SHP77 treated with DMSO at 0.1 percent for 48 hours (cell line): Measurements from ENCODE around the gene MATN1.
"Not testable (repeated sequence)": the region's sequence is repeated elsewhere in the genome, so short reads cannot be mapped to it uniquely, and the experiment has no call there.

Experiments used
- DNase-seq: peaks from one replicate; lab custom pipeline; 2025; lab: John Stamatoyannopoulos, UW

The MATN1 gene

DNA sequence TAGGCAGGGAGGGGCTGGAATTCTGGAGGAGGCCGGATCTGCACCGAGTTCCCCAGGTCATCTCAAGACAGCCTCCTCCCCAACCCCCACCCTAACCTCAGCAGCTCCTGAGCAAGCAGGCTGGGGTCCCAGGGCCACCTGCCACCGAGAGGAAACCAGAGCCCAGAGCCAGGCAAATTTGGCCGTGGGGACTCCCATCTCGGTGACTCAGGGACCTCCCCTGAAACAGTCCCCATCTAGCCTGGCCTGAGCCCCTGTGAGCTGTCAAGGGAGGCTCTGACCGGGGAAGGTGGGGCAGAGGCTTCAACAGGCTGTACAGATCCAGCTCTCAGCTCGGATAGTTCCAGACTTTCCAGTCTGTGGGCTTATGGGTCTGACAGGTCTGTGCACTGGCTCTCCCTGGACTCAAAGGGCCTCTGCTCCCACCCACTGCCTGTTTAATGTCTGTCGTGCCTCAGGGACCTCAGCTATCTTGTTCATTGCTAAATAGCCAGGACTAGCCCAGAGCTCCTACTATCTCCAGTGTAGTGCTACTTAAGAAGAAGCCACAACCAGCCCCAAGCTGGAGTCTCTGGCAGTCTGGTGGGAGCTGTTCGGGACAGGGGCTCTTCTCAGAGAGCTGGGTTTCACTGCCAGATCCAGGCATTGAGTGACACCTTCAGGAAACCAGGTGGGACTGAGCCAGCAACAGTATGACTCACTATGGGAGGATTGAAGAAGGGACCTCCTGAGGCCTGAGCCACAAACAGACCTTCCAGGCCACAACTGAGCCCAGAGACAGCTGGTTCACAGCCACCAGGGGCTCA lies 25.6 kb downstream of the MATN1 start:
- no peak for DNase-seq

DNA sequence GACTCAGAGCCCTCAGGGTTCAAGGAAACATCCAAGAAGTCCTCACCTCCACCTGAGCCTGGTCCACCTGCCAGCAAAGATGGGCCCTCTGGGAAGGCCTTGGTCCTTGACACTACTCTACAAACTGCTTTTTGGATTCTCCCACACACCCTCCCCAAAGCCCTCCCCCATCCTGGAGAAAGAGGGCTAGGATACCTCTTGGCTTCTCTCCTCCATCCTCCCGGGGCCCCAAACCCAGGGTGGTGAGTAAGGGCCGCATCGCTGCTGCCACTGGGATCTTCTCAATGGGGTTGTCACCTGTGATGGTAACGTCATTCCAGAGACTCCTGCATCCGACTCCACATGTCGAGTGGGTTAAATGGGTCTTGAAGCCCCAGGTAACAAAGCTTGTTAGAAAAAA lies 26.6 kb downstream of the MATN1 start:
- no peak for DNase-seq

DNA sequence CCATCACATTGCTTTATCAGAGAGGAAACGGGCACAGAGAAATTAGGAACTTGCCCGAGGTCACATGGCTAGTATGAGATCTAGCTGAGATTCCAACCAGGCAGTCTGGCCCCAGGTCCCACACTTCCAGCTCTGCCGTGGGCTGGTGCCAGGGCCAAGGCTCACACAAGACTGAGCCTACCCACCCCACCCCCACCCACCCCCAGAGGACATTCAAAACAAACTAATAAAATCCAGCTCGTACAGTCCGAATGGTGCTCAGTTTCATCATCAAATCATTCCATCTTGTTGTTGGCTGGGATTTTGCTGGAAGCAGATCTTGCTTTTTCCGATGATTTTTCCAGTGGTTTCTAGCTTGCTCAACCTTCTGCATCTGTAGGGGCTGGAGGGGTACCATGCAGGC lies 27.9 kb downstream of the MATN1 start:
- DNase-seq, result no peak

DNA sequence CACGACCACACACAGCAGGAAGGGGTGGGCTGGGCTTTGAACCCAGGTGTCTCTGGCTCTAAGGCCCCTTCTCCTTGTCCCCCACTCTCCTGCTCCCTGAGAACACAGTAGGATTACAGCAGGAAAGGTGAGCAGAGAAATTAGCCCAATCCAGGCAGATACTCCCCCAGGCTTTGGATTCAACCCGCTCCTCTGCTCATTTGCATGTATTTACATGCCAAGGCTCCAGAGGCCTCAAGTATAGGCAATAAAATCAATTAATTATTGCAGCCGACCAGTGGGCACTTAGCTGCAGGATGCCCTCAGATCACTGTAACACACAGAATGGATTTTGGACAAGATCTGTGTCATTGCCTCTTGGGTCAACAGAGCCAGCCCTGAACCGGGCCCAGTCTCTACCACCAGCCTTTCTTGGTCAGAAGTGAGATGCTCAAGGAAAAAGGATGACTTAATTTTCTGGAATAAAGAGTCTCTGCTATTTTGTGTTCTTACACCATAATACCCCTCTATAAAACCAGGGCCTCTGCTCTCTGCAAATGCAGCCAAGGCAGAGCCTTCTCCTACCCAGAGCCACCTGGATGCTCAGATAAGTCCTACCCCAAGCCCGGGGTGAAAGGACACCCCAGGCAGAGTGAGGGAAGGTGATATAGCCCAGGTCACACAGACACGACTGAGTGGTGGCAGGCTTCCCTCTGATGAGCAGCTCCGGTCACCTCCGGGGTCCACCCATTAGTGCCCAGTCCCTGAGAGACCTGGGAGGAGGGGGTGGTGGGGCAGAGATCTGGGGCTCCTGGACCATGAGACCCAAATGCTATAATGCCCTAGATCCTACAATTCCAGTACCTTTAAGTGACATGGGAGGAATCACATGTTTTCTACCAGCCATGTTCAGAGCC lies 28.9 kb downstream of the MATN1 start:
- DNase-seq, result no peak

DNA sequence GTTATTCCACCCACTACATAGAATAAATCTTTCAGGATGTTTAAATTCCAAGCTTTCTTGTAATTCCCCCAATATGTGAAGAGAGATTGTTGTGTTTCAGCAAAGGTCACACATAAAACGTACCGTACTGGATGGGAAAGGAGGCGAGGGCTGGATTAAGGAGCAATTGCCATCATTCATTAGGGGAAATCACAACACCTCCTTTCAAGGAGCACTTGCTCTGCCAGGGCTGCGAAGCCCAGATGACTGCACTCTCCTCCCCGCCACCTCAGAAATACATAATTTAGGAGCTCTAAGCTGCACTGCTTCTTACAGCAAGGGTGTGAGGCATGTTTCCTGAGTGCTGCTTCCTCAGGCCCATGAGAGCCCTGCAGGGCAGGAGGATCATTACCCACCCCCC lies 29.6 kb downstream of the MATN1 start:
- no peak for DNase-seq

DNA sequence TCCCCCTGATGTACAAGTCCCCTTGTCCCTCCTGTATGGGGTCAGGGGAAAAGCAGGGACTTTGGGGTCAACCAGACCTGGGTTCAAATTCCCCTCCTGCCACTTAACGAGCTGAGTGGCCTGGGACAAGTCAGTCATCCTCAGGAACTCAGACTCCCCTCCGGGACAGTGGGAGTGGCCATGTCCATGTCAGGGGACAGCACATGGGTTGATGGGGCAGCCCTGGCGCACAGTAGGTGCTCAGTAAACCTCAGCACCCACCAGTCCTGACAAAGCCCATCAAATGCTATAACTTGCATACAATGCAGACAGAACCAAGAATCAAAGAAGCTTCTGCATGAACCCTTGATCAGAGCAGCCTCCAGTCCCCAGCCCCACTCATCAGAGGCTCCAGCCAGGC lies 30.0 kb downstream of the MATN1 start:
- no peak for DNase-seq

DNA sequence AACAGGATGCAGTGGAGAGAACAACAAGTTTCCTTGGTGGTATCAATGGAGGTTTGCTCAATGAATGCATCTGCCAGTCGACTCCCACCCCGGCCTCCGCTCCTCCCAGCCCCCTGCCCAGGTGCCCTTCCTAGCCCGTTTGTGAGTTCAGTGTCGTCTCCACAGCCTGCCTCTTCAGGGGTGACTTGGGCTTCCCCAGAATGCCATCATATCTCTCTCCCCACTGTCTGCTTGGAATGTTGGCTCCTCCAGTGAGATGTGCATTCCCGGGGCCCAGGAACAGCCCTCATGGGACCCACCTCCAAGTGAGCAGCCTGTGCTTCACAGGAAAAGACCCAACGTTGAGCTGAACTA lies 30.5 kb downstream of the MATN1 start:
- no peak for DNase-seq

DNA sequence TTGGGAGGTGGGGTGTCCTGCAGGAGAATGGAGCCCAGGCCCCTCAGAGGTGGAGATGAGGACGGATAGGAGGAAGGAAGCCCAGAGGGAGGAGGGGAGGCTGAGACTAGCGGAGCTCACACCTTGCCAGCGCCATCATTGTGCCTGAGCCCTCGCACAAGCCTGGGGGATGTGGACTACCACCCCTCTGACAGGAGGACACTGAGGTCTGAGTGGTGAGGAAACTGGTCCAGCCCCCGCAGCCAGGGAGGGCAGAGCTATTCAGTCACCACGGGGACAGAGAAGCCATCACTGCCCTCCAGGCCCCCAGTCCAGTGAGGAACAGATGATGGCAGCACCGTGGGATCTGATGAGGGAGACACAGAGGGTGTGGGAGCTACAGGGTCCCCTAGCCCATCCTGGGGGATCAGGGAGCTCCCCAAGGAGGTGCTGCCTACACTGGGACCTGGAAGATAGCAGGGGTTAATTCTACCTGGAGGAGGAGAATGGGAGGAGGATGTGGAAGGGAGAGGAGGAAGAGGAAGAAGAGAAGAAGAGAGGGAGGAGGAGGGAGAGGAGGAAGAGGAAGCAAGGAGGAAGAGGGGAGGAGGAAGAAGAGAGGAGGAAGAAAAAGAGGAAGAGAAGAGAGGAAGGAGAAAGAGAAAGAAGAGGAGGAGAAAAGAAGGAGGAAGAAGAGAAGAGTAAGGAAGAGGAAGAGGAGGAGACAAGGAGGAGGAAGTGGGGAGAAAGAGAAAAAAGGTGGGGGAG lies 31.0 kb downstream of the MATN1 start:
- DNase-seq, result no peak

DNA sequence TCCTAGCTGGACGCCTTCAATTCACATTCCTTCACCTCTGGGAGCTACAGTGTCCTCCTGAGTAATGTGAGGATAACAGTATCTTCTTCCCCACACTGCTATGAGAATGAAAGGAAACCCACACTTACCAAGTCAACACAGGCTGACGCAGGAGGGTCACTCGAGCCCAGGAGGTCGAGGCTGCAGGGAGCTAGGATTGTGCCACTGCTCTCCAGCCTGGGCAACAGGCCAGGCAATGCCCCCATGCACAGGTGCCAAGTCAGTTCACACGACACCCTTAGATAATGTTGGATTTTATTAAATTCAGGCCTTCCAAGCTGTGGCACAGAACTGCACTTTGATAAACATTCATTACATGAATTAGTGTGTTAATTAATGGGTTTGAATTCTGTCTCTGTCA lies 31.9 kb downstream of the MATN1 start:
- no peak for DNase-seq

DNA sequence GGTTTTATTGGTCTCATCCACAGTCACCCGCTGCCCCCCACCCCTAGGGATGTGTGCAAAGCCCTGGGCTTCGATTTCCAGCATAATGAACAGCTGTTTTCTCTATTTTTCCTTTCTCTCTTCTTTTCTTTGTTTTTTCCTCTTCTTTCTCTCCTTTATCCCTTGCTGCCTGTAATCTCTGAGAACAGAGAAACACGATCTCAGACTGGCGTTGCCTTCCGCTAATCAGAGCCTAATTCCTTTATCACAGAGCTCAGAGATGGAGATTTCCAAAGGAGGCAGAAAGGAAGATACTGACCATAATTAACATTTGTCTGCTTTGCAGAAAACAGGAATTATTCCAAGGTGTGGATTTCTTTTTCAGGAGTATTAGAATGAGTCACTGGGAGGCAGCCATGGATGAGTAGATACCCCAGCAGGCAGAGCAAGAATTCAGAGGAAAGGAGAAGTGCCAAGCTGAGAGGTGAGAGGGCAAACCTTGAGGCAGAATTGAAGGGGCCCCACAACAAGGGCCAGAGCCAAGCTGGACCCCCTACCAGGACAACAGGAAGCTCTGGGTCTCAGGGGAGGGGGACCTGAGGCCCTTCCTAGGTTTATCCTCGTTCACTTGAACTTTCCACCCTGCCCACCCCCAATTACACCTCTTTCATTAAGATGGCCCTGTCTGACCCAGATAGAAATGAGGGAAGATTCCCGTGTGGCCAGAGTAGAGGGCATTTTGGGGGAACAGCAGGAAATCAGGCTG lies 33.3 kb downstream of the MATN1 start:
- DNase-seq, result no peak

DNA sequence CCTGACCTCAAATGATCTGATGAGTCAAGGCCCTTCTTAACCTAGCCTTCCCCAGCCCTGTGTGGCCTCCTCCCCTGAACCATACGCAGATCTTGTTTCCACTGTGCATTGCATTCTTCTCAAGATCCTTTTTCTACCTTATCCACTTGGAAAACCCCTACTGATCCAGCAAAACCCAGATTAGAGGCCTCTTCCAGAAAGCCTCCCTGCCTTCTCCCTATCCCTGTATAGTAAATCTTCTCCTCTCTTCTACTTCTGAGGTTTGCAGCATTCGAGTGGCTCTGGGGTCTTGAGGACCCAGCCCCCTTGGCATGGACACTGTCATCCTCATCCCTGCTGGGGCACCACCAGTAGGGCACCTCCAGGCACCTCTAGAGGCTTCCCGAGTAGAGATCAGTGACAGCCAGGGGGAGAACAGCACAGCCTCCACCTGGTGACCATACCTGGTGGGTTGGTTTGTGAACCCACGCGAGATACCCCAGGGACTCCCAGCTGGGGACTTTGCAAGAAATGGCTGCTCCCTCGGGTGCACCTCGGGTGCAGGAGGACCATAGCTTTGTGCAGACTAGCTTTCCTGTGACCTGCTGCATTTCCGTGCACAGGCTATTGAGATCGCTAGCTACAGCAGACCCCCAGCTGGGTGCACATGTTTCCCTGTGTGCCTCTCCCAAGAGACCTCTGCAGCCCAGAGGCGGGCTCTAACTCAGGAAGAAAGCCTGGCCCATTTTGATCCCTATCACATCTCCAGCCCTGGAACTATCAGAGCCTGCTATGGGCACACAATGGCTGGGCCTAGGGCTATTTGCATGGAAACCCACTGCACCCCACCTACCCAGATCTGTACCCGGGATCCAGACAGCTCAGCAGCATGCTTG lies 34.2 kb downstream of the MATN1 start:
- no peak for DNase-seq

DNA sequence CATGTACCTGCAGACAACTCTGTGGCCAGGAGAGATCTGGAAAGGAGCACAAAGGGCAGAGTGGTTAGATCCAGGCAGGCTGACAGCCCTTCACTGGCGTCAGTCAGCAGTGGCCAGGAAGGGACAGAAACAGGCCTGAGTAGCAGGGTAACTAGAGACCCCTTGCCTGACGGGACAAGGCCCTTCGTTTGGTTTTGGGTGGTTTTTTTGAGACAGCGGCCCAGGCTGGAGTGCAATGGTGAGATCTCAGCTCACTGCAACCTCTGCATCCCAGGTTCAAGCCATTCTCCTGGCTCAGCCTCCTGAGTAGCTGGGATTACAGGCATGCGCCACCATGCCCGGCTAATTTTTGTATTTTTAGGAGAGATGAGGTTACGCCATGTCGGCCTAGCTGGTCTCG lies 34.9 kb downstream of the MATN1 start:
- DNase-seq, result not testable (repeated sequence)

DNA sequence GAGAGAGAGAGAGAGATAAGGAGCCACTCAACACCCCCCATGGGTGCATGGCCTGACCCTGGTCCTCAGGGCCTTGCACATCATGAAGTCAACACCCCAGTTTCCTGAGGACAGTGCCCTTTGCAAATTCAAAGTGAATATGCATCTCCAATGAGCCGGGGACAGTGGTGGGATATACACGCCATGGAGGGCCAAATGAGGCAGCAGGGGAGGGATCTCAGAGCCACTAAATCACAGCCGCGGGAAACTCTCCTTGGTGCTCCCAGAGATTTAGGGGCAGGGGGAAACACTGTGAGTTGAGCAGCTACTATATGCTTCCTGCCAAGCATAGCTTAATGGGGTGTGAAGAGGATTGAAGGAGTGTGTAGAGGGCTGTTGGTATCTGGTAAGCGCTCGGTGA lies 35.5 kb downstream of the MATN1 start:
- DNase-seq, result no peak

DNA sequence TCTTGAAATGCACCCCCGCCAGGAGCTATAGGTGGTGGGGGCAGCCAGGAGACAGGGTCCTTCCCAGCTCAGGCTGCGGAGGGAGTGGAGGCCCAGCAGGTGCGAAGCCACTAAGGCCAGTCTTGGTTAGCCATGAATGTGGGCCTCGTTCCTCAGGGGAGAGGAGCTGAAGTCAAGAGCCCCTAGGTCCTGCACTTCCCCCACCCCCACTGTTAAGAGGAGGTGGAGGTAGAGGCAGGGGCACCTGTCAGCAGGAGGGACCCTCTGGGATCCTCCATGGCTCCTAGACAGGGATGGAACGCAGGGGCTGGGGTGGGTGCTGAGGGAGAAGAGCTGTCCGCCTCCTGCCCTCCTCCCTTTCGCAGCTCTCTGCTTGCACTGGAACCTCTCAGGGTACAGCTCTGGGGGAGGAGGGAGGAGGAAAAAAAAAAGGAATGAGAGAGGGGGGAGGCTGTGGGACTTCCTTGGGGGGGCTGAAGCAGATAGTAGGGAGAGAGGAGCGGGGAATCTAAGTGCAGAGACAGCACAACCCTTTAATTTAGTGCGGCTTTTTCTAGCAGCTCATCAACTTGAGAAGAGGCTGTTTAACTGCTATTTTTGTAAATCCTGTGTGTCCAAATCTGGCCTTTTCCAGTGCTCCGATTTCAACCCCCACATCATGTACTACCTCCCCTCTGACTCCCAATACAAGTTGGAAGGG lies 37.0 kb downstream of the MATN1 start:
- DNase-seq, result no peak

DNA sequence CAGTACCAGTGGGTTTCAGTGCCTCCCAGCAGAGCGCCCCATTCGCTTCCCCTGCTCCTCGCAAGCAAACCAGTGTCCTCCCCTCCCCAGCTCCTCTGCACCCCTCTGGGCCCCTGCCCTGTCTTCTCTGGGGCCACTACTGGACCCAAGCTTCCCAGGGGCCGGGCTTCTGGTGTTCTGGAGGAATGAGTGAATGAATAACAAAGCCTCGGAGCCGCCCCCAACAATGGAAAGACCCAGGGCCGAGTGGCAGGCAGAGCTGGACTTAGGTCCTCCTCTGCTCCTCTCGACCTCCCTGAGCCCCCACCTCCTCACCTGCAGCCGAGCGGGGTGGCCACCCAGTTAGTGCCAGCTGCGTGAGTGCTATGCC lies 37.6 kb downstream of the MATN1 start:
- no peak for DNase-seq

DNA sequence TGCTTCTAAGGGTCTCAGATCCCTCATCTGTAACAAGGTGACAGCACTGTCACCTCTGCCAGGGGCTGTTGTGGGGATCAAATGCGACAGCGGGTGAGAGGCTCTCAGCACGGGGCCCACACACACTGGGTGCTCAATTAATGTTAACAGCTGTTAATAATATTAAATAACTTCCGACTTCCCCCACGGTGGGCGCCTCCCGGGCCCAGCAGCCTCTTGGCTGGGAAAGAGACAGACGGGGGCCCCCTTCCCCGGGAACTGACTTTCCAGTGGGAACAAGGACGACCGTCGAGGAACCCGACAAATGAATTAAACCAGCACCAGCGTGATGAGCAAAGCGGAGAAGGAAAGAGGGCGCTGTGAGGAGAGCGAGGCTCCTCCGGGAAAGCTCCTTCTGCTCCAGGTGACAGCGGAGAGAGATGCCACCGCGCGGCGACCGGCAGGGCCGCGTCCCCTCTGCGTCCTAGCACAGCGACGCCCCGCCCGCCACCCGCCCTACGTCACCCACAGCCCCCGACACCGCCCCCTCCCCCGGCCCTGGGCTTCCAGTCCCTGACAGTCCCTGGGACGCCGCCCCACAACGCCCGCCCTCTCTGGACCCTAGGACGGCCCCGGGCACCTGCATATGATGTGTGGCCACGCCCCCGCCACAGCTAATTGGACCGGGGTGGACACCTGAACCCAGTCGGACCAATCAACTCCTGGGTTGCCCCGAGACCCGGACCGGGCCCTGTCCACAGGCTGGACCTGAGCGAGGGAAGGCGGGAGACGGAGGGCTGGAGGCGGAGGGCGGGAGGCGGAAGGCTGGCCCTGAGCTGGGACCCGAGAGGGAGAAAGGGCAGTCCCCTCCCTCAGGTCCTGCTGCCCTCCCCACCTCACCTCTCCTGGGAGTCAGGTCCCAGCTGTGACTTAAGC lies 38.2 kb downstream of the MATN1 start:
- DNase-seq, result no peak

DNA sequence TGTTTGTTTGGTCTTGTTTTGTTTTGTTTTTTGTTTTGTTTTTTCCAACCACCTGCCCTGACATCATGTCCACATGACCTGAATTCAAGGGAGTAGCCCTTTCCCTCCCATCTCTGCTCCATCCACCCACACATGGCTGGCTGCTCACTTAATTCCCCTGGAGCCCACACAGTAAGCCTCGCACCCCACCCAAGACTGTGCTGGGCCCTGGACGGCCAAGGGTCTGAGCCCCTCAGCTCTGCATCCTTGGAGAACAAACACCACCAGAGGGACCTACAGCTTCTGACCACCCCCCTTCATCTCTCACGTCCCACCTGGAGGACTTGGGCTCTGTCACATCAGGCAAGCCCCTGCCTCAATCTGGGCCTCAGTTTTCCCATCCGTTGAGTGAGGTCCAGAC lies 39.1 kb downstream of the MATN1 start:
- DNase-seq, result no peak

DNA sequence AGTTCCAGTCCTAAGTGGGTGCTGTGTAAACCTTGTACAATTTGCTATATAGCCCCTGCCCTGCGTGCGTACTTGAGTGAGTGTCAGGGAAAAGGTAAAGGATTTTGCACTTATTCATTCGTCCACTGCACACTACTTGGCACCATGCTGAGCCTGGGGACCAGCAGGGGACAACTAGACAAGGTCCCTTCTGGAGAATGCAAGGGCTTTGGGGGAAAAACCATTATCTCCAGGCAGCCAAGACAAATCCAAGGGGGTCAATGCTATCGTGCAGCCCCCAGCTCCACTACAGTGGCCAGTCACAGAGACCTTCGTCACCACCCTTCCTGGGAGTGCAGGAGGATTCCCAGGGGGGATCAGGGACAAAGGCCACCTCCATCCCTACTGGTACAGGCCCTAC lies 39.7 kb downstream of the MATN1 start:
- DNase-seq, result no peak
